Measurements from ENCODE around the gene FUT4. TPM values are rescaled to one million over a fixed set of nuclear protein-coding genes. Genes with fewer than 3 reads are reported as not detected.

FUT4 gene
- total RNA-seq, 2 experiments from 2014 or later = 3.6 to 3.9 TPM

GRCh38 chr11:94516725-94517124 is 27.0 kb upstream of the FUT4 start:
- ChIA-PET POLR2A (no interaction called here), CTCF (interaction anchor here (0.8 to 1.7 kb wide), 4 partner anchors 12 to 621 kb away, joined by 3 to 9 read pairs (median 4); no protein-coding TSS in a partner anchor)
- peaks cover 16% of the 10 kb centered on the region for H3K27me3 Mint-ChIP-seq
- intact Hi-C loops (cut with micrococcal nuclease) = loop anchor here (5.0 to 10.0 kb wide), 2 partner anchors 248 to 361 kb away; partner anchors contain the start of gene AMOTL1
- peaks cover 9% of the 10 kb centered on the region for H3K4me1 Mint-ChIP-seq (ENCODE audit: low read depth)
- no peaks in the 10 kb centered on the region for H3K9me3 Mint-ChIP-seq
- no peak overlapping the region for H3K27ac Mint-ChIP-seq
- H3K4me3 Mint-ChIP-seq = no peak overlapping the region
- H3K36me3 Mint-ChIP-seq = no peaks in the 10 kb centered on the region
- DNase-seq = no peak

- H3K27ac Mint-ChIP-seq = no peak overlapping the region
- H3K4me1 Mint-ChIP-seq (ENCODE audit: low read depth) = no peaks in the 10 kb centered on the region
- no peak for DNase-seq
- H3K4me3 Mint-ChIP-seq = no peak overlapping the region
- intact Hi-C loops (cut with micrococcal nuclease) = loop anchor here (5.0 to 10.0 kb wide), 2 partner anchors 247 to 359 kb away; partner anchors contain the start of gene AMOTL1
- H3K36me3 Mint-ChIP-seq = no peaks in the 10 kb centered on the region
- H3K9me3 Mint-ChIP-seq = no peaks in the 10 kb centered on the region
- ChIA-PET CTCF (interaction anchor here (0.7 to 3.8 kb wide), 4 partner anchors 67 to 623 kb away, joined by 3 to 23 read pairs (median 4); no protein-coding TSS in a partner anchor), POLR2A (interaction anchor here (0.6 kb wide), 1 partner anchor 246 kb away, joined by 3 read pairs; no protein-coding TSS in a partner anchor)
- peaks cover 15% of the 10 kb centered on the region for H3K27me3 Mint-ChIP-seq
Observed at GRCh38 chr11:94518300-94518699, 25.4 kb upstream of the FUT4 start.

GRCh38 chr11:94519478-94520084 is 24.1 kb upstream of the FUT4 start:
- no peak for DNase-seq
- CTCF ChIA-PET = interaction anchor here (0.6 to 3.8 kb wide), 14 partner anchors 14 to 638 kb away, joined by 3 to 23 read pairs (median 3); partner anchors contain the start of gene FUT4
- Mint-ChIP-seq H3K4me1 (ENCODE audit: low read depth) (no peaks in the 10 kb centered on the region), H3K9me3 (no peaks in the 10 kb centered on the region), H3K36me3 (no peaks in the 10 kb centered on the region), H3K27ac (no peak overlapping the region), H3K4me3 (no peak overlapping the region), H3K27me3 (peaks cover 15% of the 10 kb centered on the region)
- intact Hi-C loops (cut with micrococcal nuclease) = loop anchor here (1.0 to 10.0 kb wide), 5 partner anchors 24 to 378 kb away; partner anchors contain the start of genes AMOTL1 and FUT4
- POLR2A ChIA-PET = no interaction called here

- no peak overlapping the region for H3K27ac Mint-ChIP-seq
- H3K27me3 Mint-ChIP-seq = peaks cover 10% of the 10 kb centered on the region
- no peak for DNase-seq
- ChIA-PET CTCF (interaction anchor here (0.6 to 3.8 kb wide), 9 partner anchors 9 to 376 kb away, joined by 3 to 23 read pairs (median 4); partner anchors contain the start of gene C11orf97), POLR2A (no interaction called here)
- no peaks in the 10 kb centered on the region for H3K4me1 Mint-ChIP-seq (ENCODE audit: low read depth)
- no peaks in the 10 kb centered on the region for H3K9me3 Mint-ChIP-seq
- H3K4me3 Mint-ChIP-seq = no peak overlapping the region
- no peaks in the 10 kb centered on the region for H3K36me3 Mint-ChIP-seq
- intact Hi-C loops (cut with micrococcal nuclease) = no loop called here
Observed at GRCh38 chr11:94521684-94522083, 22.0 kb upstream of the FUT4 start.

- H3K36me3 Mint-ChIP-seq = no peaks in the 10 kb centered on the region
- no peaks in the 10 kb centered on the region for H3K4me1 Mint-ChIP-seq (ENCODE audit: low read depth)
- CTCF ChIA-PET = interaction anchor here (0.6 to 0.8 kb wide), 2 partner anchors 30 to 78 kb away, joined by 4 read pairs; no protein-coding TSS in a partner anchor
- H3K27me3 Mint-ChIP-seq = peaks cover 22% of the 10 kb centered on the region
- POLR2A ChIA-PET = no interaction called here
- no peaks in the 10 kb centered on the region for H3K9me3 Mint-ChIP-seq
- no peak for DNase-seq
- intact Hi-C loops (cut with micrococcal nuclease) = no loop called here
- H3K4me3 Mint-ChIP-seq = no peak overlapping the region
- H3K27ac Mint-ChIP-seq = no peak overlapping the region
Observed at GRCh38 chr11:94524341-94524740, 19.4 kb upstream of the FUT4 start.

GRCh38 chr11:94525546-94526324 is 18.0 kb upstream of the FUT4 start:
- Mint-ChIP-seq H3K4me1 (ENCODE audit: low read depth) (no peaks in the 10 kb centered on the region), H3K9me3 (no peaks in the 10 kb centered on the region), H3K4me3 (no peak overlapping the region), H3K36me3 (no peaks in the 10 kb centered on the region), H3K27me3 (peaks cover 26% of the 10 kb centered on the region), H3K27ac (no peak overlapping the region)
- ChIA-PET CTCF (no interaction called here), POLR2A (no interaction called here)
- intact Hi-C loops (cut with micrococcal nuclease) = no loop called here
- no peak for DNase-seq

GRCh38 chr11:94526645-94527438 is 16.9 kb upstream of the FUT4 start:
- Mint-ChIP-seq H3K9me3 (no peaks in the 10 kb centered on the region), H3K27ac (no peak overlapping the region), H3K4me1 (ENCODE audit: low read depth) (no peaks in the 10 kb centered on the region), H3K27me3 (peaks cover 30% of the 10 kb centered on the region), H3K36me3 (no peaks in the 10 kb centered on the region), H3K4me3 (no peak overlapping the region)
- intact Hi-C loops (cut with micrococcal nuclease) = no loop called here
- CTCF ChIA-PET = no interaction called here
- POLR2A ChIA-PET = no interaction called here
- DNase-seq = no peak

- no peak overlapping the region for H3K27ac Mint-ChIP-seq
- POLR2A ChIA-PET = no interaction called here
- peaks cover 31% of the 10 kb centered on the region for H3K27me3 Mint-ChIP-seq
- H3K4me3 Mint-ChIP-seq = no peak overlapping the region
- H3K36me3 Mint-ChIP-seq = no peaks in the 10 kb centered on the region
- CTCF ChIA-PET = interaction anchor here (1.7 kb wide), 1 partner anchor 24 kb away, joined by 4 read pairs; no protein-coding TSS in a partner anchor
- H3K4me1 Mint-ChIP-seq (ENCODE audit: low read depth) = no peaks in the 10 kb centered on the region
- no peaks in the 10 kb centered on the region for H3K9me3 Mint-ChIP-seq
- intact Hi-C loops (cut with micrococcal nuclease) = no loop called here
- no peak for DNase-seq
Observed at GRCh38 chr11:94528551-94528950, 15.2 kb upstream of the FUT4 start.

- POLR2A ChIA-PET = no interaction called here
- no peak for DNase-seq
- no peaks in the 10 kb centered on the region for H3K4me1 Mint-ChIP-seq (ENCODE audit: low read depth)
- no peak overlapping the region for H3K4me3 Mint-ChIP-seq
- no peaks in the 10 kb centered on the region for H3K36me3 Mint-ChIP-seq
- no peaks in the 10 kb centered on the region for H3K9me3 Mint-ChIP-seq
- intact Hi-C loops (cut with micrococcal nuclease) = no loop called here
- CTCF ChIA-PET = no interaction called here
- no peak overlapping the region for H3K27ac Mint-ChIP-seq
- H3K27me3 Mint-ChIP-seq = peaks cover 37% of the 10 kb centered on the region
Observed at GRCh38 chr11:94532211-94532610, 11.5 kb upstream of the FUT4 start.

- Mint-ChIP-seq H3K9me3 (no peaks in the 10 kb centered on the region), H3K4me3 (no peak overlapping the region), H3K36me3 (no peaks in the 10 kb centered on the region), H3K27ac (no peak overlapping the region), H3K4me1 (ENCODE audit: low read depth) (no peaks in the 10 kb centered on the region), H3K27me3 (peaks cover 41% of the 10 kb centered on the region)
- CTCF ChIA-PET = interaction anchor here (1.0 kb wide), 1 partner anchor 13 kb away, joined by 3 read pairs; no protein-coding TSS in a partner anchor
- intact Hi-C loops (cut with micrococcal nuclease) = no loop called here
- POLR2A ChIA-PET = no interaction called here
- DNase-seq = no peak
Observed at GRCh38 chr11:94533206-94533605, 10.5 kb upstream of the FUT4 start.

GRCh38 chr11:94533696-94534630 is 9.8 kb upstream of the FUT4 start:
- no peak overlapping the region for H3K27ac Mint-ChIP-seq
- DNase-seq = no peak
- peaks cover 36% of the 10 kb centered on the region for H3K27me3 Mint-ChIP-seq
- no peak overlapping the region for H3K4me3 Mint-ChIP-seq
- no peaks in the 10 kb centered on the region for H3K36me3 Mint-ChIP-seq
- no peaks in the 10 kb centered on the region for H3K9me3 Mint-ChIP-seq
- no peaks in the 10 kb centered on the region for H3K4me1 Mint-ChIP-seq (ENCODE audit: low read depth)
- POLR2A ChIA-PET = interaction anchor here (0.6 kb wide), 2 partner anchors 23 to 1906 kb away, joined by 3 to 4 read pairs; no protein-coding TSS in a partner anchor
- intact Hi-C loops (cut with micrococcal nuclease) = no loop called here
- CTCF ChIA-PET = interaction anchor here (1.0 kb wide), 1 partner anchor 14 kb away, joined by 3 read pairs; no protein-coding TSS in a partner anchor

All from activated CD4-positive, alpha-beta memory T cell treated with anti-CD3 and anti-CD28 coated beads for 36 hours (primary cell).